NCI-H2196 (cell line): Measurements from ENCODE around the gene BFSP1.

Experiments
- DNase-seq: peaks from one replicate; lab custom pipeline; 2025; ENCODE audit not compliant: unreplicated experiment; lab: John Stamatoyannopoulos, UW

BFSP1 gene

GRCh38 chr20:17500271-17500670 is 30.9 kb downstream of the BFSP1 start:
- DNase-seq: no peak

GRCh38 chr20:17499041-17499440 is 32.1 kb downstream of the BFSP1 start:
- DNase-seq: no peak

- DNase-seq: no peak
Observed at GRCh38 chr20:17498641-17499040, 32.5 kb downstream of the BFSP1 start.

DNA sequence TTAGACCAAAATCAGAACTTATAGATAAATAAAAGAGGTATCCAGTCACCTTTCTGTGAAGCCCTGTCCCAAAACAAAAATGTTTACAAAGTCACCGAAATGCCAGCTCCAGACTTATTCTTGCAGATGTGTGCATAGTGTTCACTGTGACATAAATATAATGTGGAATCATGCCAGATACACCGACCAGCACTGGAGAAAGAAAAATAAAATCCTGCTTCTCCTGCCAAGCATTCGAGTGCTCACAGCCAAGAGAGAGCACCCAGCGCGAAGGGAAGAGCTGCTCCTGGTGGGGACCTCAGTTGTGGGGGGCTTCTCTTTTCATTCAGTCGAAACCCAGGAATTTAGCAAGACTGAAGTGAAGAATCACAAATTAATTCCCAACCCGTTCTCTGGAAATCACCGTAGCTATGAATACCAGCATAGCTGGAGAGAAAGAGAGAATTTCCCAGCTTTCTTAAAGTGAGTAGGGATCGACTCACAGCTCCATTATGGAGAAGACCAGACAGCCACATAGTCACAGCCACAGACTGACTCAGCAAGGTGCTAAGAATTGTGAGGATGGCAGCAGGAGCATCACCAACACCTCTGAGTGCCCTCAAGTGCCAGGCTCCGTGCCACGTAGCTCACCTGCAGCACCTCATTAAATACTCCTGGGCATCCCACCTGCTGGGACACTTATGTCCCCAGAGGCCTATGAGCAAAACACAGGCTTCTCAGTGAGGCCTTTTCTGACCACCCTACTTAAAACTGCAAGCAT is 33.2 kb downstream of the BFSP1 start:
- peak; percentile 12 for DNase-seq

GRCh38 chr20:17495826-17496225 is 35.4 kb downstream of the BFSP1 start:
- no peak for DNase-seq

DNA sequence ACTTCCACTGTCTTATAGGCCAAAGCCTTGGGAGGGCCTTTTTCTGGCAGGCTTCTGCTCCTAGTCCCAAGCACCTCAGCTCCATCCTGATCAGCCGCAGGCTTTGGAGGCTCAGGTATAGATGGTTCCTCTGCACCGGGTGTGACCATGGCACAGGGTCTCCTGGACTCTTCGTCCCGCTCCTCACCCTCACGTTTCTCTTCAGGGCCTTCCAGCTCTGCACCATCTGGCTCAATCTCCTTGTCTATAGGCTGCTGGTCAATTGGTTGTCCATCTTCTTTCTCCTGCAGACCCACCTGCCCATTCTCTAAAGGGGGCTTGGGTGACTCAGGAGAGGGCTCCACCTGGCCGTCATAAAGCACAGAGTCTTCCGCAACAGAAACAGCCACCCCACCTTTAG is 37.0 kb downstream of the BFSP1 start:
- DNase-seq: no peak

DNA sequence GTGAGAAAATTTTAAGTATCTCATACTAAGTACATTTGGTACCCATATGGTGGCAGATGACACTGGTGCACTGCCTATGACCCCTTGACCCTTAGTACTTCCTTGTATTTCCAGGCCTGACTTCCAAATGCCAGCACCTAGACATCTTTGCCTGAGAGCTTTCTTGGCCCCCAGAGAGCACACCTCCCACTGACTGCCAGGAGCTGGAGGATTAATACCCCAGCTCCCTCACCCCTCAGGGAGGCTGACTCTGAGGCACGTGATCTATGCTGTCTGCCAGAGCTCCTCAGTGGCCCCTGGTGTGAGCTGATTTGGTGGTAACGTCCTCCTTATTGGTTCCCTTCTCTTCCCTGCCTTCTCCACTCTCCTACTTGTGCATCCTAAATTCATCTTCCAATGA is 38.0 kb downstream of the BFSP1 start:
- no peak for DNase-seq

DNA sequence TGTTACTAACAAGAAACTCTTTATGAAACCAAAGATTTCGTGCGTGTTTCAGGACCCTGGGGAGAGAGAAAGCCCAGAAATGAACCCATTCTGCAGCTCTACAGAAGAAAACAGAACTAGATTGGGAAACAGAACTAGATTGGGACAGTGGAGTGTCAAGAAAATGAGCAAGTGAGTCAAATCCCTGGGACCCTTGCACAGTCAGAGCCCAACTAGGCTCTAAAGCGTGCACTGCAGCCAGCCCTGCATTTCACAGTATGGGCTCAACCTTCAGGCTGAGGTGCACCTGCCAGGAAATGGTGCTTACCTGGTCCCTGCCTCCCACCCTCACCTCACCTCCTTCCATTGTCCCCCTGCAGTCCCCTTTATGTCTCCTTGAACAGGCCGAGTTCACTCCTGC is 39.7 kb downstream of the BFSP1 start:
- DNase-seq: no peak

GRCh38 chr20:17491041-17491440 is 40.1 kb downstream of the BFSP1 start:
- no peak for DNase-seq

GRCh38 chr20:17490501-17490900 is 40.7 kb downstream of the BFSP1 start:
- DNase-seq: no peak

DNA sequence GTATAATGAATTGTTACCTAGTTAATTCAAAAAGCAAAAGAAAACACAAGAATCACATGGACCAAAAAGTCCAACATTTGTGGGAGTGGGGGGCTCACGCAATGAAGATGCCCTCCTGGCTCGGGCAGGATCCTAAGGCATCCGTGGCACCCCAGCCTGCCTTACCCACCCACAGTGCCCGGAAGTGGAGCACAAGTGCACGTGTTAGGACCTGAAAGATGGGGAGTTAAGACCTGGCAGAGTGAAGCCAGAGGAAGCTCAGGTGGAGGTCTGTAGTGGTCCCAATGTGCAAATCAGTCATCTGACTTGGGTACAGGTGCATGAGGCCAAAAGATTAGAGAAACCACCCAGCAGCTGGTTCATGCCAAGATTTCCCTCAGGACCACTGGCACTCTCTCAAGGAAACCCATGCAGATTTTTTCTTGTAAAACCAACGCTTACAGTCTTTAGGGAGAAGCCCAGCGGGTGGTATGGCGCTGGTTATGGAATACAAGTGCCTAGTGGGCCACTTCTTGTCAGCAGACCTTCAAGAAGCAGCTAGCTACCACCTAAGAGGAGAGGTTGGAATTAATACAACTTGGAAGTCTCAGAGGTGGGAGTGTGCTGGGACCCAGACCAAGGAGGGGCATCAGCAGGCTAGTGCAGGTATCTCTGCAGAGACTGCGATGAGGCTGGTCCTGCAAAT is 42.1 kb downstream of the BFSP1 start:
- DNase-seq: no peak

DNA sequence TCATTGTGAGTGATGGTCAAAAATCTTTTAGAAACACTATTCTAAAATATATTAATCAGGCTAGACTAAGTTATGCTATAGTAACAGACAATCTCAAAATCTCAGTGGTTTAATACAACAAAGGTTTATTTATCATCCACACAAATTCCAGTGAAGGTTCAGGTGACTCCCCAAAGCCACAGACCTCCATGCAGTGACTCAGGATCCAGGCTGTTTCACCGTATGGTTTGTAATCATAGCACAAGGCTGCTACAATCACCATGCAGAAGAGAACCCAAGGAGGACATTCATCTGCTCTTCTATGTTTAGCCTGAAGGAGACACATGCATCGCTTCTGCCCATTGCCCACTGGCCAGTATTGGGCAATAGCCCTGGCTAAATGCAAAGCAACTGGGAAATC is 46.2 kb downstream of the BFSP1 start:
- DNase-seq: no peak

GRCh38 chr20:17482536-17482935 is 48.6 kb downstream of the BFSP1 start:
- DNase-seq: no peak

GRCh38 chr20:17481661-17482060 is 49.5 kb downstream of the BFSP1 start:
- no peak for DNase-seq

DNA sequence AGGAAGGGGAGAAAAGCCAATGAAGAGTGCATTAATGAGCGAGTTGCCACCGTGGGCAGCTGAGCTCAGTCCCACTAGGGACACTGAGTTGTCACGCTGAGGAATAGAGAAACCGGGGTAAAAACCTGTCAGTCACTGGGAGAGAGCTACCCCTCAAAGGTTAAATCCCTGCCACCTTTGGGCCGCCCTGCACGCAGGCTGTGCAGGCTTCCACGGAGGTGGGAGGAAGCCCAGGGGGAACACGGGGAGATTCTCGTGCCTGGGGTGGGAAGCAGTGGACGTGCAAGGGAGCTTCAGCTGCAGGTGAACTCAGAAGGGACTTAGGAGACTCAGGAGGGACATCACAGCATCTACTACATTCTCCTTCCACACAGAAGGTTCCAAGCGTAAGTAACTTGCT is 50.5 kb downstream of the BFSP1 start:
- no peak for DNase-seq

DNA sequence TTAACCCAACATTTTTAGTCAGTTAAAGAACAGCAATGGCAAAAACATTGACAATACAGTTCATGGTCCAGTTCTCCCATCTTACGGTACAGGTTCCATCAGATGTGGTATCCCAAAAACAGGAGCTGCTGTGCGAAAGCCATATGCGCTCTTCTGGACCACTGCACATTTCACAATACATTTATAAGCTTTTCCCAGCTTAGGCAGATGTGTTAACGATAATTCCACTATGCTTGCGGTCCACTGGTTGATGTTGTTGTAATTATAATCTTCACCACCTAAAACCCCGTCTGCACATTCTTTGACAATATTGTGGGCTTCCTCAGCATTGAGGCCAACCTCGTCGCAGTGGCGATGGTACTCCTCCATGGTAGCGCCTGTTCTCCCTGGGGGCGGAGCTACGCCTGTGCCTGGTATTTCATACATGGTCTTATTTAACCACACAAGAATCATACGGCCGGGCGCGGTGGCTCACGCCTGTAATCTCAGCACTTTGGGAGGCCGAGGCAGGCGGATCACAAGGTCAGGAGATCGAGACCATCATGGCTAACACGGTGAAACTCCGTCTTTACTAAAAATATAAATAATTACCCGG is 52.0 kb downstream of the BFSP1 start:
- DNase-seq: no peak

- no peak for DNase-seq
Observed at GRCh38 chr20:17473659-17474058, 57.5 kb downstream of the BFSP1 start.

- no peak for DNase-seq
Observed at GRCh38 chr20:17471606-17472187, 59.5 kb downstream of the BFSP1 start.

- DNase-seq: no peak
Observed at GRCh38 chr20:17470973-17471372, 60.2 kb downstream of the BFSP1 start.

DNA sequence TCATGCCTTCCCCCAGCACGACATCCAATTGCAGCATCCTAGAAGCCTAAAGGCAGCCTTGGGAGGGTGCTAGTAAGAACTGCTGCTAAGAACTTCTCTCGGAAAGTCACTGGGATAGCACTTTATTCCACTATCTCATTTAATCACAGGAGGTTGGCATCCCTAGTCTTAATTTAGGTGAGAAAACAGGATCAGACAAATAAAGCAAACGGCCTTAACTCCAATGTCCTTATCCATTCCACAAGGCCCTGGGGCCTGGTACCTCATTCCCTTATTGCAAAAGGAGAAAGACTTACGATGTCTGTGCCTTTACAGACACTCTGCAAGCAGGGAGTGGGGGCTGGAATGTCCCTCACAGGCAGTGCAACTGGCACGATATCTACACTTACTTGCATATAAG is 60.7 kb downstream of the BFSP1 start:
- DNase-seq: no peak

DNA sequence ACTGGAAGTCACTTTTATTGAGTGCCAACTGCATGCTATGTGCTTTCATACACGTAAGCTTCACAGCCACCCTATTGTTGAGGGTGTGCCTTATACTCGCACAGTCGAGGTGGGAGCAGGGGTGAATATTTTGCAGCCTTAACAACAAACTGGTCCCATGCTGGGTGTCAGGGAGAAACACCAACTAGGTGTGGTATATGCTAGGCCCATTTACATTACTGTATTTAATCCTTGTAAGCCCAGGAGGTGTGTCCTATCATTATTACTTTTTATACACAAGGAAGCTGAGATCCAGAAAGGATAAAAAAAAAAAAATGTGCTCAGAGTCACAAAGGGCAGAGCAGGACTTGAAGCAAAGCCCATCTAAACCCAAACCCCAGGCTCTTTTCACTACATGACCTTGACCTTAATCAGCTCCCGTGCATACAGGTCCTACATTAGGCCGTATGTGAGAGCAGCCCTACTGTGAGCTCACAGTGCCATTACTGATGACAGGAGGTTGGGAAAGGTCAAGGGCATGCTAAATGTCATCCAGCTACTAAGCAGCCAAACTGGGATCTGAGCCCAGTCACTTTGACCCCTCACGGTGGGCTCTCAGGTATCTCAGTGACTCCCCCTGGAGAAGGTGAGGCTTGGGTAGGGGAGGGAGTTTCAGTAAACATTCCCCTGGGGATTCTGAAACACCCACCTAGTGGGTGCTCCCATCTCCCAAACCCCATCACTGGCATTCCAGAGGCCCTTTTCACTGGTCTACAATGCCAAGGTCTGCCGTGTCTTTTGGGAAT is 61.7 kb downstream of the BFSP1 start:
- DNase-seq: no peak
